ENCODE results near the gene CNTN4.

CNTN4 gene

DNA sequence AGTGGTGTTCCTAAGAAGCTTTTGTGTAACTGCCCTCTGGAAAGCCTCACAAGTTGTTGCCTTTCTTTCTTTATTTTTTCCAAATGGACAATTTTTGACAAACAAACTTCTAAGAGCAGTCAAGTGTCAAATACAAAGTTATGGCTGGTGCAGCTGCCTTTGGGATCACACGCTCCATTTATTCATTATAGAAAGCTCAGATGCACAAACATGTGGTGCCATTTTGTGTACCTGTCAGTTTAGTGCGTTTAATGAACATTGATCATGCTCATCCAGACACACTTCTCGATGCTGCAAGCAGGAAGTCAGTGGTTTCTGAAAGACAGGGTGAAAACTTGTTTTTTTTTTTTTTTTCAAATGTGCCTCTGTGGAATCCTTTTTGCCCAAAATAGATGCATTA, 324.5 kb downstream of the CNTN4 start:
- DNase-seq = no peak

DNA sequence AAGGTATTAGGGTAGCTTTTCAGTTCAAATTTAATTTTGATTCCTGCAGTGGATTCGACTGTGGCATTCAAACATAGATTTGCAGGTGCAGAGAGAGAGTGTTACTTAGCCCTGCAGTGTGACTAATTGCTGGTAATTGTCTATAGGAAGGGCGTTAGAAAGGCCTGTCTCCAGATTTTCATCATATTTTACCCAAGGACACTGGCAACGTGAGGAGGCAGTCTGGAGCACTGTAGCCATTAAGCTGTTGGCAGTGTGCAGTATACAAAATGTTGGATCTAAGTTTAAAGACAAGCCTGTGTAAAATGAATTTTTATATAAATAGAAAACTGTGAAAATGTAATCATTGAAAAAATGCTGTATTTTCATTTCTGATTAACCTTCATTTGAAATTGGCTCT, 342.9 kb downstream of the CNTN4 start:
- DNase-seq = no peak

DNA sequence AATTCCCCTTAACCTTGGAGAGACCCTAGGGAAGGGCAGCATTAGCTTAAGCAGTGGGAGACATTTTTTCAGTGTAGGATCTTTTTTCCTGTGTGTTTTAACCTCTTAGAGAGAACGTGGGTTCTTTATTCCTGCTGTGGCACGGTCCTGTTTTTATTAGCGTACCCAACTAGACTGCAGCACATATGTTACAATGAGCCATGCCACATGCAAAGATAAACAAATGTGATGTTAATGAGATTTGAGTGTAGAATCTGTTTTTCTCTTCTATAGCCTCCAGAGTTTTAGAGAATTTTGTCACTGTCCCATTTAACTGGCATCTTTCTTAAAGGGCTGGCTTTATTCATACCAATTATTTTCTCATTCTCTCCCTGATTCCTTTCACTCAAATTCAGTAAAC, 347.5 kb downstream of the CNTN4 start:
- DNase-seq = no peak

DNA sequence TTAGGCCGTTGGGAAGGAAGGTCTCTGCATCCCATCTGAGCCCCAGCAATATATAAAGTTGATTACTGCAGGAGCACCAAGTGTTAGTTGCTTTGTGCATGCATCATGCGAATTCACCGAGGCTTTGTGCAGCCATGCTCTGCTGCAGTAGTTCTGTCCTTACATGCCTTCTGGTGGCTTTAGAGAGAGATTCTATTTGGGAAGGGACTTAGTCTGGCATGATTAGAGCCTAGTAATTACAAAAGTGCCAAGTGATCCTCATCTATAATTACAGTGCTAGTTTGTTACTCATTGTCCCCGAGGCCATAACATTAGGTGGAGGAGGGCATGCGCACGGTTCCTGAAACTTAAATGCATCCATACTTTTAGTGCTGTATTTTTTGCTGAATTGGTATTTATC, 353.6 kb downstream of the CNTN4 start:
- DNase-seq = no peak

DNA sequence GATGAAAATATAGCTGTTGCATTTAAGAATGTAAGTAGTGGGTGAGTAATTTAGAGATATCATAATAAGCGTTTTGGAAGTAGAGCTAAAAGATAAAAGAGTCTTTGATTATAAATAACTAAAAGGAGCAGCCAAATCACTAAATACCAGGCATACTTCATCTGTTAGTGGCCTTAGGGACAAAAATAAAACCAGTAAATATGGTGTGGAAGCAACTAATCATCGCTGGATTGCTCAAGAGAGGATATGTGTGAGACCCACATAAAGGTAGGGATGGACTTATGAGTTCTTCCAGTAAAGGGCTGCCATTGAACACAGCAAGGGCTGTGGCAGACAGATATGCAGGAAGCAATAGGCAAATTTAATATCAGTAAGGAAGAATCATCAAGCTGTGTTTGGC, 356.2 kb downstream of the CNTN4 start:
- no peak for DNase-seq

DNA sequence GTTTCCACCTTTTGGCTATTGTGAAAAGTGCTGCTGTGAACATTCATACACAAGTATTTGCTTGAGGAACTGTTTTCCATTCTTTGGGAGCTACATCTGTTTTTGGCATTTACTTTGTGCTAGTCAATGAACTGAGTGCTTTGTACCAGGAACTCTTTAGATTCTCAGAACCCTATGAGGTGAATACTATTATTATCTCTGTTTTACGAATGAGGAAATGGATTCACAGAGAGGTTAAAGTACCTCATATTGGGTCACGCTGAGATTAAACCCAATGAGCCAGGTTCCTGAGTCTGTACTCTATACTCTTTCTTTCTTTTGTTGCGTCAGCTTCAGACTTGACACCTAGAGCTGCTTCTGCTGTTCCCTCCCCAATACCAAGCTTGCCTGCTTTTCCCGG, 358.1 kb downstream of the CNTN4 start:
- no peak for DNase-seq

DNA sequence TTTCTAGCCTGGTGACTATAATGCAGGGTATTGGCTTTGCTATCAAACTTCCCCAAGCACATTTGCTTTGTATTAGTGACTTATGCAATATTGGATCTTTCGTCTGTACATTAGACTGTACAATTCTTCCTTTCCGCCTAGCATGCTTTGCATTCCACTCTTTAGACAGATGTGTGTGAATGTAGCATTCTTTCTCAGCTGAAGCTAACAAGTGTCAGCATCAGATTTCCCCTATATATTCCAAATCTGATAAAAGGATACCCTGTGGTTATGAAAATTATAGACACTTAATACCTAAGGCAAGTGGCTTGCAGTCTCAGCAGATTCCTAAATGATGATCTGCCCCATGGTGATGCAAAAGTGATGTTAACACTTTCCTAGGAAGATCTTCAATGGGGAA, 360.1 kb downstream of the CNTN4 start:
- peak; percentile 23 for DNase-seq

DNA sequence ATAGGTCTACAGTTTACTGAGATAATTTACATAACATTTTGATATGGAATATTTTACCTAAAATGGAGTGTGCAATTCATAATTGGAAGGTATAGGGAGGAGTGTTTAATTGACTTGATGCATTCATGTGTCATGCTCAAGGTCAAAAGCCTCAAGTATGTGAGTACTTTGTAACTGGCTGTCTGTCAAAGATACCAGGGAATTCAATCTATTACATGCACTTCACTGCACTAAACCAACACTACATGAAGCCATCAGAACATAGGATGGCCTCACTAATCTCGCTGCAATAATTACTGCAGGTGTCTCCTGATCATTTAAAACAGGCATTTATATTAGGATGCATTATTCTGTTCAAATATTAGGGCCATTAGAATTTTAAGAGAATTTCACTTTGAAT, 367.2 kb downstream of the CNTN4 start:
- no peak for DNase-seq

DNA sequence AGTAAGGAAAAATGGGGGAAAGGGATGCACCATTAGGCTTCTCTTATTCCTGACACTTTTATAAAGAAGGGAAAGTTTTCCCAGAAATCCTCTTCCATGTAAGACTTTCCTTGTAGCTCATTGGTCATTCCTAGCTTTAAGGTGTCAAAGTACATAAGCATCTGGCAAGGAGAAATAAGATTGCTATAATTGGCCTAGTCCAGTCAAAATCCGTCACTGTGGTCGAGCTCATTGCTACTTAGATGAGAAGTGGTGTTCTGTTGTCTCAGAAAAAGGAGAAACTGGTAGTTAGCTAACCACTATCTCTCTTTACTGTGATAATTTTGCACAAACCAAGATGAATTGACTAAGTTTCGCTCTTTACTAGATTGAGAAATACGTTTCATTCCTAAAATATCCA, 370.1 kb downstream of the CNTN4 start:
- no peak for DNase-seq

DNA sequence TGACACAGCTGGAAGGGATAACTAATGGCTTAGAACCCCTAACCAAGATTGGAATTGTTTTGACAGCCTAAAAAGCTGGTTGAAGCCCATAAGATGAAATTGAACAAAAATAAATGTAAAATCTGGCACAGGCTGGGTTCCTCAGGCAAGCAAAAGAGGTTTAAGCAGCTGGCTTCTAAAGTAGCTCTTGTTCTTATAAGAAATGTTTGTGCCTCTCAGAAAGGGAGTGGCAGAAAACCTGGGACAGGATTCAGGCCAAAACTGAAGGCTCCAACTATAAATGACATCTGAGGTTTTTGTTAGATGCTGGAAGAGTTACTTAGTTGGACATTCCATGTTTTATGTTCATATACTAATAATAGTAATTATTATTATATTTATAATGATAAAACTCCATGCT, 378.3 kb downstream of the CNTN4 start:
- DNase-seq = no peak

DNA sequence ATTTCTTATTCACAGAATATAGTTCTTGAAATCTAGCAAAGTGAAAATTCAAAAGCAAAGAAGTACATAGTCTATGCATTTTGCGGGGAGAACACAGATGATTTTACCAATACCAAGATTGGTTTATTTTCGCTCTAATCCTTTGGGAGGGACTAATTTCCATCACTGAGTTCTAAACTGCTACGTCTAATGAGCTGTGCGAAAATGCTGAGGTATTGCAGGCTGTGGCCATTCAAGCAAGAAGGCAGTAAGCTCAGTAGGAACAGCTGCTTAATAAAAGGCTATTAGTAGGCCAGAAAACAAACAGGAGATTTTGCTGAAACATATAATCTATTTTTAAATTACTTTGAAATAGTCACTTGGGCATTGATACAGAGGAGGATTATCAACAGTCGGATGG, 379.0 kb downstream of the CNTN4 start:
- no peak for DNase-seq

DNA sequence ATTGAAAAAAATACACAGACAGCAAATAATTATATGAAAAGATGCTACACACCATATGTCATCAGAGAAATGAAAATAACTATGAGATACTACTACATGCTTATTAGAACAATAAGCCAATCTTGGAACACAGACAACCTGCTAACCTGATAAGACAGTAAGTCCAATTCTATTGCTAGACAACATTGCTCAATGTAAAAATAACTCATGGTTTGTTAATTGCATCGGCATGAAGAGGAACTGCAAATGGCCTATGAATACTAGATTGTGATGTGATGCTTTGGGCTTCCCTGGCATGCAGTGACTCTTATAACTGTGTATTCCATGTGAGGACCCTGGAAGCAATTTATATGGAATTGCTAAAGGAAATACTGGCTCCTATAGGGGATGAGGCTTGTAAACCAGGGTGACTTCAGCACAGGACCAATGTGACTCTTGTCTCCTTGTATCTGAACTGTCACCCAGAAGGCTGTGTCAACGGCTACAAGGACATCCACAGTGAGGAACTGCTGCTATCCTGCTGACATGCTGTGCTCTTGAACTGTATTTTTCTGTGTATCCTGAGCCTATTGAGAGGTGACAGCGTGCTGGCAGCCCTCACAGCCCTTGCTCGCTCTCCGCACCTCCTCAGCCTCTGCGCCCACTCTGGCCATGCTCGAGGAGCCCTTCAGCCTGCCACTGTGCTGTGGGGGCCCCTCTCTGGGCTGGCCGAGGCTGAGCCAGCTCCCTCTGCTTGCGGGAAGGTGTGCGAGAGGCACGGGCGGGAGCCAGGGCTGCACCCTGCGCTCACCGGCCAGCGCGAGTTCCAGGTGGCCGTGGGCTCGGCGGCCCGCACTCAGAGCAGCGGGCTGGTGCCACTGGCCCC, 385.7 kb downstream of the CNTN4 start:
- DNase-seq = no peak

DNA sequence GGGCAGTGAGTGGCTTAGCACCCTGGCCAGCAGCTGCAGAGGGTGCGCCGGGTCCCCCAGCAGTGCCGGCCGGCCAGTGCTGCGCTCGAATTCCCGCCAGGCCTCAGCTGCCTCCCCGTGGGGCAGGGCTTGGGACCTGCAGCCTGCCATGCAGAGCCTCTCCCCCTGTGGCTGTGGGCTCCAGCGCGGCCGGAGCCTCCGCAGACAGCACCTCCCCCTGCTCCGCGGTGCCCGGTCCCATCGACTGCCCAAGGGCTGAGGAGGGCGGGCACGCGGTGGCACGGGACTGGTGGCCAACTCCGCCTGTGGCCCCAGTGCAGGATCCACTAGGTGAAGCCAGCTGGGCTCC, 386.3 kb downstream of the CNTN4 start:
- DNase-seq = no peak

DNA sequence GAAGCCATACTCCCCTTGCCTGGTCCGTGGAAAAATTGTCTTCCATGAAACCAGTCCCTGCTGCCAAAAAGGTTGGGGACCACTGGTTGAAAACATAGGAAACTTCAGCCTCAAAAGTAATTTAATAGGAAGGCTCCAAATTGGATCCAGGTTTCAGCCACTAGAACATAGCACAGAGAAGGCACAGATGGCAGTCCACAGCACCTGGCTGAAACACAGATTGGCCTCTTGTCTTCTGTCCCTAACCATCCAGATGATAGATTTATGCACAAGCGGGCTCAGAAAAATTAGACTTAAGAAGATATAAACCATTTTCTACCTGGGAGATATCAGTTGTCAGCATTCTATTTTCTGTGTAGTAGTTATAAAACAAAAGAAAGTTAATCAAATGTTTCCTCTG, 397.1 kb downstream of the CNTN4 start:
- DNase-seq = no peak

DNA sequence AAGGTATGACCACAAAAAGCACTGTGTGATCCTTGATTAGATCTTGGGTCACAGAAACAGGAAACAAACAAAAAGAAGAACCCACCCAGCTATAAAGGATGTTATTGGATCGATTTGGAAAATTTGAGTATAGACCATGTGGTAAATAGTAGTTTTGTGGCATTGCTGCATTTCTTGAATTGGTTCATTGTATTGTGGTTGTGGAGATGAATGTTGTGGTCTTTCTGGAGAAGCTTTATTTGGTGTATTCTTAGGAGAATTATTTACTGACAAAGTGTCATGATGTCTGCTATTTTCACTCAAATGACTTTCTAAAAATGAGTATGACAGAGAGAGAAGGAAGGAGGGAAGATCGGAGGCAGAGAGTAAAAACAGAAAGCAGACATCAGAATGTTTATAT, 406.2 kb downstream of the CNTN4 start:
- no peak for DNase-seq

DNA sequence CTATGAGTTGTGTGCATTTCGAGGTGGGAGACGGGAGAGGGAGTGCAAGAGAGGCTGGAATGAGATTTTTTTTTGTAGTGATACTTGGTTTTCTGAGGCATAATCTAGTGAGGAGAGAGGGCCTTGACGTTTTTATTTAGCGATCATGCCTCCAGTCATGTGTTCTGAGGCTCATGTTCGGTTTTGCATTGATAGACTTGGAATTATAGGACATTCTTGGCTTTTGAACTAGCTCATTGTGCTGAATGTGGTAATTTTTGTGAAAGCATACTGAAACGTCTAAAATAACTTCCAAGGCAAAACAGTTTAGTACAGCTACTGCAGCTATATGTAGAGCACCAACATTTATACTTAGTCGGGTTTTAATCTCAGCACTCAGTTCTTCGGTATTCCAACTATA, 408.1 kb downstream of the CNTN4 start:
- no peak for DNase-seq

DNA sequence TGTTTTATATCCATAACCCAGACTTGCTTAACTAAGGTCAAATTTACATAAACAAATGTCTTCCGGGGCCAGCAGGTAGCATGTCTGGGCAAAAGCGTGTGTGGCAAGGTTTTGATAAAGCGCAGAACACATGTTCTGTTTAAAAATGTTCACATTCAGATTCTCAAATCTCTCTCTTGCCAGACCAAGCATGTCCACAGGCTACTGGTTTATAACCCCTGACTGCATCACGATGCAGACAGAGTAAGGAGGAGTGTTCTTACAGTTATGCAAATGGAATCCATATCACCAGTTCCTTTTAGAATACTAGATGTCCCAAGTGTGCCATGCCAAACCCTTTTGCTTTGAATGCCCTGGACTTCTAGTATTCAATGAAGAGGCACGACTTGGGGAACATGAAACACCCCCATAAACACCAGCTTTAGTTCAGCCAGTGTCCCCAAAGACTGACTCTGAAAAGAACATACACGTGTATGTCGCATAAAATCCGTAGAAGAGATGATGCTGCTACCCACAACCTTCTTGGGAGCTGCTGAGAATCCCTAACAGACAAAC, 412.0 kb downstream of the CNTN4 start:
- no peak for DNase-seq

DNA sequence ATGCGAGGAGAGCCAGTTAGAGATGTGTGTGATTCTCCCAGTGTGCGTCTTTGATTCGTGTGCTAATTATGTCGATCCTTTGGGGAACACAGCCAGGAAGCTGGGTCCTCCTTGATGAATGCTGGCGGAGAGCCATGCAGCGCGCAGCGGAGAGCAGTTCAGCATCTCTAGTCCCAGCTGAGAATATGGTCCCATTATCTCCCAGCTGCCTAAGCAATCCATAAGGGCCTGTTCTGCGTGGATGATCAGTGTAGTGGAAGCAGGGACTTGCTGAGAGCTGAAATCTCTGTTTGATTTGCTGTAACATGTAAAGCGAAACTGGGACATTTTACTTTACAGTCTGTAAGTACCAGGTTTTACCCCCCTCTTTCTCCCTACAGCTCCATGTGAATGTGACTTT, 412.7 kb downstream of the CNTN4 start:
- DNase-seq = peak; percentile 1

DNA sequence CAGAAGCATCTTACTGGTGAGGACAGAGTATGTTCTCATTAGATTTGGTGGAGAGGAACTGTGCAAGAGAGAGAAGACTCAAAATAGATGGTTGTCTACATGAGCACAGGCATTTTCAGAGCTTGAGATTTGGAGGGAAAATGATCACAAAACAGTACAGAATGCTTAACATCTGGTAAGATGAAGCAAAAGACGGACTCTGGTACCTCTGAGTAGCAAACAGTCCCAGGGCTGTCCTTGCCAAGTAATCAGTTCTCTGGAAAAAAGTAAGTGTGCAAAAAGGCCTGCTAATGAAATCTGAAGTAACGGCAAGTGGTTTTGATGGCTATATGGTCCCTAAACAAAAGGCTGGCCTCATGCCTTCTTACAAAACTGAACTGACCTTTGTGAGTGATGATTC, 414.2 kb downstream of the CNTN4 start:
- no peak for DNase-seq

DNA sequence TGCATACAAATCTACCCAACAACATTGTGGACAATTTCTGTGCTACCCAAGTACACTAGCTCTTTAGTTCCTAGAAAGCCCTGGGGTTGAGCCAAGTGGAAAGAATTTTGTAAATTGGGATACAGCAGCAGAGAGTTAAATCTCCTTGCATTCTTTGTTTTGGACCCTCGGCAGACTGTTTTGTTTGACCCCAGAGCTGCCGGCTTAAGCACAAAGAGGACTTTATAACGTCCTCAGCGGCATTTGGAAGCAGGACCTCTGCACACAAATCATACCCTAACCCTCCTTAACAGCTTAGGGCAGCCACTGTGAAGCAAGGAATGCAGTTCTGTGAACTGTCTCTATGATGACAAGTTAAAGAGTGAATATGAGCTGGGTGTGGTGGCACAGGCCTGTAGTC, 415.3 kb downstream of the CNTN4 start:
- DNase-seq = no peak

DNA sequence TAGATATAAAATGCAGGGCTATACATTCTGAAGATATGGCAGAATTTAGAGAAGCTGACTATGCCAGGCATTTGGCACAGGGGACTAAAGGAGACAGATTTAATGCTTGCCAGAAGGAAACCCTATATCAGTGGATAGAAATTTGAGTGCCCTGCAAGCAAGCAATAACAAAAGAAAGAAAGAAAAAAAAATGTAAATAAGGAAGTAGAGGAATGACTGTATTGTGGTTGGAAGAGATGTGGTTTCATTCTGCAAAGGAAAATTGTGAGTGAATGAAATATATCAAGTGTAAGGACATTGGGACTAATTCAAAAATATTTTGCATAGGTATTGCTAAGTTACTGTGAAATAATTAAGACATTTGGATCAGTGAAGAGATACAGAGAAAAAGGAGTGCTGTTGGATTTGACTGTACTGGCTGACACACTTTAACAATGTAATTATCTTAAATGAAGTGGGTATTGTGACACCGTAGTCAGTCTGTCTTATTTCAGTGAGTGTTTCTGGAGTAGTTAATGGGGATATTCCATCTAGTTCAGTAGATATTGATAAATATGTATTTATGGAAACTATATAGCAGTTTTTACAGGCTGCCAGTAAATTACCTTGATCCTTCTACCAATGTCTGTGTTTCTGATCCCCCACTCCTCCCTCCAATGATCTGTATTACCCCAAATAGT, 418.2 kb downstream of the CNTN4 start:
- no peak for DNase-seq

DNA sequence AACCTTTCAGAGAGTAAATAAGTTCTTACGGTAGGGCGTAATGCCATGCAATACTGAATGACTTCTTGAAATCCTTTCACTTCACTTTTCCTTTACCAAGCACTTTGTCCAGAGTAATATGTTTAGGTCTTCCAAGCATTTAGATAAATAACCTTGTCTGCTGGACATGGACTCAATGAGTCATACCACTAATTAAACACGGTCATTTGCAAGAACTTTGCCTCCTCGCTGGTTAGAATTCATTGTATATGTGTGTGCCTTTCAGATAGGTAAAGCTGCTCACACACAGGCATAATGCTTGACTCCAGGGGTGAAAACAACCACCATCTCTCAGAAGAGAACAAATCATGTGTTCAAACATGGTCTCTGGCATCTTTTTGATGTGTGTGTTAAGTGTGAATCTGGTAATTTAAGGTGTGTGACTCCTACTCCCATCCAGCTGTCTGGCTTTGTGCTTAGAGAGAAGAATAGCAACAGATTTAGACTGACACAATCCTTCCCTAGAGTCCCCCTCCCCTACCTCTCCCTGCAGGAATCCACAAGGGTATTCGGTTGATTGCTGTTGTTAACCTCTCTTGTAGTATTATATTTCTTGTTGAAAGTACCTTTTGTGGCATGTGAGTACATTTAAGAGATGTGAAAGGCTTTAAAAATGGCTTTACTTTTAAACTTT, 419.0 kb downstream of the CNTN4 start:
- no peak for DNase-seq

DNA sequence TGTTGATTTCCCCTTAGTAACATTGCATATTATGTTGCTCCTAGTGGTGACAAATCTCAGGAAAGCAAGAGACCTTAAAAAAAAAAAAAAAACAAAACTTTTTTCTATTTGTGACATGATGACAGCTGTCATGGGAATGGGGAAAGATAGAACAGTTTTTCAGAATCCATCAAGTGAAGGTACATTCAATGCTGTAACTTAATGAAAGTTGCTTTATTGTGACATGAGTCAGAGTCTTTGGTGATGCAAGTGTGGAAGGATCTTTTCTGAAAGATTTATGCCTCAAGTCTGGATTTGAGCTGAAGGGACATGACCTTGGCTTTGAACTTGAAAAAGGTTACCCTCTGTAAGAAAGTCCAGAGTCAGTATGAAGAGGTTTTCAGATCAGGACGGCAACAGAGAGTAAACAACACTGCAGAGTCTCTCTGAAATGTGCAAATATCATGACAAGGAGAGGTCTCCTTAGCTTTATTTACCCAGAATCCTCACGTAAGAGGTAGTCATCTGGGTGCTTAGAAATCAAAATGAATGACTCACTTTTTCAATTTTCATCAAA, 424.7 kb downstream of the CNTN4 start:
- DNase-seq = no peak

DNA sequence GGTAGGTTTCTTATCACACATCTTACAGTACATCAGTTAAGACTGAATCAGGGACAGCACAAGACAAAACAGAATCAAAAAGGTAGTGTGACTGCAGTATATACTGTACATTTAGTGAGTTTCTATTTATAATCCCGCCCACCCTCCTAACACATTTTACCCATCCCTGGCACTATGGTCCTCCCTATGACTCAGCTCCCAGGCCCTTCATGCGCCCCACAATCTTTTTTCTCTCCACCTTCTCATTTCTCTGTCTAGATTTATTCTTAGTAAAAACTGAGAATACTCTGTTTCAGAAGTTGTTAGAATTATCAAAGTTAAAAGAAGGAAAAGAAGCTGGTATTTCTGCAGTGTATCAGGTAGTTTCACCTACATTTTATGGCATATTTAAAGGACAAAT, 427.3 kb downstream of the CNTN4 start:
- no peak for DNase-seq

All from fibroblast of upper back skin (primary cell).